GM12891 (cell line): ENCODE results near the gene FEM1C.

Experiments
- DNase-seq: peaks from one replicate; pipeline ENCODE4 v3.0.0; 2011; ENCODE audit warnings: low spot score; ENCODE audit not compliant: insufficient read length
- FAIRE-seq: peaks from 2 replicates; lab custom pipeline; 2011; peaks lifted over from hg19 to GRCh38; lab: Jason Lieb, UNC
- PAX5 ChIP-seq: IDR thresholded peaks from 2 replicates; pipeline ENCODE4 v1.6.1; 2011; ENCODE audit warnings: low read length, moderate library complexity, mild to moderate bottlenecking; ENCODE audit not compliant: insufficient read depth, severe bottlenecking
- POLR2A ChIP-seq: IDR thresholded peaks from 2 replicates; pipeline ENCODE4 v1.6.1; 2011; ENCODE audit warnings: low read depth, low read length, control low read depth
- POLR2AphosphoS5 ChIP-seq: IDR thresholded peaks from 2 replicates; pipeline ENCODE4 v1.6.1; 2011; ENCODE audit warnings: low read depth, low read length, control low read depth
- POU2F2 ChIP-seq: IDR thresholded peaks from 2 replicates; pipeline ENCODE4 v1.6.1; 2011; ENCODE audit warnings: low read depth, mild to moderate bottlenecking, control low read depth, low read length, moderate library complexity
- SPI1 ChIP-seq: IDR thresholded peaks from 2 replicates; pipeline ENCODE4 v1.6.1; 2011; ENCODE audit warnings: low read depth, low read length, control low read depth
- TAF1 ChIP-seq: IDR thresholded peaks from 2 replicates; pipeline ENCODE4 v1.6.1; 2011; ENCODE audit warnings: low read depth, low read length, control low read depth

Gene FEM1C

DNA sequence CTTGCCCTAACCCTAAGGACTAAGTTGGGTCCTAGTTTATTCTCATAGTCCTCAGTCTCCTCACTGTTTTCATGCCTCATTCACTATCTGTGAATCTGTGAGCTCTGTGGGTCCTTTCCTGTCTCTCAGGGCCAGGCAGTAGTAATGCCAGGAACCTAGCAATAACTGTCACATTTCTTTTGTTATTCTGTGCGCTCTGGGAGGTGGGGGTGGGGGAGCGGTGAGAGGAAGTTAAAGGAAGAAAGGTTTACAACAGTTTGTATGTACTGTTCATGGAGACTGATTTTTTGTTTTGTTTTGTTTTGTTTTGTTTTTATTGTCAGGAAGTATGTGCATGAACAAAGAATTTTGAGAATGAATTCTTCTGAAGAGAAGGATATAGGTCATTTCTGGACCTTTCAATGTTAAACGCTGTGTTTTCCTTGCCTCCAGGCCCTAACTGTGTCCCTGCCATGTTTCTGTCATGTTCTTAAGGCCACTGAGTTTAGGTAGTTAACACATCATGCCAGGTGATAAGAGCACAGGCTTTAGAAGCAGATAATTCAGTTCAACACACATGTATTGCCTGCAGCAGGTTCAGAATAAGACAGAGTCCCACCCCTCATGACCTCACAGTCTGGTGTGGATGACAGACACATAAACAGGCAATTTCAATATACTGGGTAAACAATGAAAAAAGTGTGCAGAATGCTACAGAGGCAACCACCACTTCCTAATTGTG, 13.3 kb upstream of the FEM1C start:
- DNase-seq = no peak
- no peak for TF ChIP-seq POLR2AphosphoS5
- TF ChIP-seq SPI1 = no peak
- TF ChIP-seq POU2F2 = no peak
- TF ChIP-seq TAF1 = no peak
- TF ChIP-seq PAX5 = no peak
- FAIRE-seq = no peak

DNA sequence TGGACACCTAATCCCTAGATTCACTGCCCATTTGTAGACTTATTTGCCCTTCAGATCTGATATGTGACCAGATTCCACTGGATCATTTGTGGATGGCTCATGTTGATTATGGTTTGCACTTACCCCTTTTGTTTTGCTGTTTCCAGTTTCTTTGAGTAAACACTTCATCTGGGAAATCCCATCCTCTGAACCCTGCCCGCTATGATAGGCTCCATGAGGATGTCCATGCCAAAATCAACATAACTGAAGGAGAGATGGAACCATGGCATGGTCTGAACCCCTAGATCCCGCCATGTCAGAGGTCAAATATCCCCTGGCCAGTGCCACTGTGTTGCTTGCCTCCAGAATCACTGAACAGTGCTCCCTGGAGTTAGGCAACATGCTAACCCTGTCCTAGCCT, 11.7 kb upstream of the FEM1C start:
- FAIRE-seq (no peak), DNase-seq (no peak)
- TF ChIP-seq SPI1 (no peak), TAF1 (no peak), POU2F2 (no peak), POLR2AphosphoS5 (no peak), PAX5 (no peak), POLR2A (no peak)

- TF ChIP-seq TAF1 (no peak), PAX5 (no peak), POLR2A (no peak), SPI1 (no peak)
- FAIRE-seq = no peak
Observed at GRCh38 chr5:115555084-115555633, 10.6 kb upstream of the FEM1C start.

DNA sequence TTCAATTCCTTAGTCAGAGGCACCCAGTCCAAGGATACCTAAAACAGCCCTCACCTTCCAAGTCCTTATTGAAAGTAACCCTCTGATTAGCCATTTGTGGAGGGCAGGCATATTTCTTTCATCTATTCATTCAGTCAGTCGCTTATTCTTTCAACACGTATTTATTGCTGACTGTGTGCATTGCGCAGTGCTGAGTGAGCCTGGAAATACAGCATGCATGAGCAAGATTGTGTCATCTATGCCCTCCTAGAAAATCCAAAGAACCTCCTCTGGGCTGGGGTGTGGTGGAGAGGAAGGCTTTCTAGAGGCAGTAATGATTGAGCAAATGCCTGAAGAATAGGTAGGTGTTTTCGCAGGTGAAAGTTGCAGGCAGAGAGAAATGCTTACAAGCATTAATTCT, 8.5 kb upstream of the FEM1C start:
- no peak for FAIRE-seq
- no peak for TF ChIP-seq POLR2A
- TF ChIP-seq POU2F2 = no peak
- TF ChIP-seq SPI1 = no peak
- TF ChIP-seq TAF1 = no peak
- TF ChIP-seq PAX5 = no peak
- no peak for TF ChIP-seq POLR2AphosphoS5
- no peak for DNase-seq

More at GRCh38 chr5:115555084-115555633, 10.6 kb upstream of the FEM1C start:
- no peak for DNase-seq

DNA sequence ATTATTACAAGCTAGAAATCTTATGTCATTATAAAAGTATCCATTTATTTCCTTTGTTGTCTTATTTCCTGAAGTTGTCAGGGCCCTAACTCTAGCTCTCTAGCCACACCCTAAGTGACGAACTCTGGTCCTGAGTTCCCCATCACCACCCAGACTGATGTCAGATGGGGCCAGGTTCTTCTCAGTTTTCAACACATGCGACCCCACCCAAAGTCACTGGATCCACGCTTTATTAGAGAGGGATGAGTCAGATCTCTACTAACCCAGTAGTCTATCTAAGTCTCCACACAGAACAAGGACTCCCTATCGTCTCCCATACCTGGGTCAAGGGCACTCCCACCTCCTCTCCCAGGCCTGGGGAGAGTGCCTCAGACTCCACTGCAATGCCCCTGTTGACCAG, 6.8 kb upstream of the FEM1C start:
- TF ChIP-seq POLR2A (no peak), SPI1 (no peak), POU2F2 (no peak), POLR2AphosphoS5 (no peak), PAX5 (no peak)
- FAIRE-seq = no peak
- no peak for DNase-seq

DNA sequence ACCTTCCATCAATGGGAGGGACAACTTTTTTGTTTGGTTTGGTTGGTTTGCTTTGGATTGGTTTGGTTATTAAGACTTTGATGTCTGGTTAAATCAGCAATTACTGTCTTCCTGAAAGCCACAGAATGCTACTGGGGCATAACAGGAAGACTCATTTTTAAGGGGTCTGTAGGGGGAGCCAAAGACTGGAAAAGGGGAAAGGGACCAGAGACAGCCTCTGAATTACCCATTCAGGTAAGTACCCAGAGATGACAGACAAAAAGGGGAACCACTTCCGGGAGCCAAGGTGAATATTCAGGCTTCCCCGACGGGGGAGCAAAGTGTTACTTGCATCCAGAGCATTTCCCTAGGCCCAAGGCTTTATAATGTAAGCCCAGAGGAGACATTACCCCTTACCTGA, 4.6 kb upstream of the FEM1C start:
- DNase-seq (no peak), FAIRE-seq (peak; percentile 73)
- TF ChIP-seq TAF1 (no peak), SPI1 (peak; percentile 35), POU2F2 (no peak), POLR2A (no peak)

DNA sequence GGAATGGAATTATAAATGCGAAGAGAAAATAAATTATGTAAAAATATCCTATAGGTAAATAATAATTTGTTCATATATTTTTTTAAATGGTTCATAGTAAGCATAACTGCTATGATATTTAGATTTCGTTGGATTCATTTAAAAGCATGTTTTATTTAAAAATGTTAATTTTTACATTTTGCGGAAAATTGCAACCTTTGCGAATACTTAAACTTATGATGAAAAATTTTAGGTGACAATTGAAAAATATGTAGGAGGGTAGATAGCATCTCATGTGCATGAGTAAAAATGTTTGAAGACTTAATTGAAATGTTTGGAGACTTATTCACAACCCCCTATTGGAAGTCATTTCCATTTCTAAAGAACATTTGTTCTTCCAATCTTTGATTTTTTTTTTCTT, 4.1 kb upstream of the FEM1C start:
- no peak for DNase-seq
- no peak for FAIRE-seq
- TF ChIP-seq SPI1 (no peak), POU2F2 (no peak)

DNA sequence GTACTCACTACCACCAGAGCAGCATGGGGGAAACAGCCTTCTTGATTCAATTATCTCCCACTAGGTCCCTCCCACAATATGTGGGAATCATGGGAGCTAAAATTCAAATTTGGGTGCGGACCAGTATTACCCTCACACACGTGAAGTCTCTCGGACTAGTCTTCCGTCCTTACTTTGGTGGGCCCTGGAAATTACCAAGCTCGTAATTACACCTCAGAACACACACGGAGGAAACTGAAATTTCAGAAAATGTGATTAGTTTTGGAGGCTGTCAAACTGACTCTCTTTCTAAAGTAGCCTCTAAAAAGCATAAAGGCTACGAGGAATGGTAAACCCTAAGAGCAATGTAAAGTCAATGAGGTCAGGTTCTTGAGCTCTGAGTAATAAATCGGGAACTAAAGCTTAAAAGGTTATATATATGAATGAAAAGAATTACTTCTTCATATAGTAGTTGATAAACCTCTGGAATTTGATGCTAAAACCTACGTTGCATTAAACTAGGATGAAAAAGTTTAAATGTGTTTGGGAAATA, 842 bp upstream of the FEM1C start:
- TF ChIP-seq PAX5 (no peak), POLR2A (no peak), SPI1 (no peak), TAF1 (no peak), POLR2AphosphoS5 (no peak), POU2F2 (no peak)
- DNase-seq = no peak
- FAIRE-seq = no peak

GRCh38 chr5:115544043-115544435, 536 bp downstream of the FEM1C start:
- TF ChIP-seq TAF1 = no peak
- peak; percentile 19; the same call in 1 of the 2 replicates for TF ChIP-seq POLR2AphosphoS5
- FAIRE-seq (no peak), DNase-seq (no peak)

GRCh38 chr5:115543365-115544042, 1.1 kb downstream of the FEM1C start:
- FAIRE-seq (peak; percentile 80), DNase-seq (no peak)
- TF ChIP-seq SPI1 = no peak
- no peak for TF ChIP-seq TAF1
- TF ChIP-seq PAX5 = no peak
- 0 out of 2 replicates have a peak, but pooled peaks have one; percentile 7 for TF ChIP-seq POLR2AphosphoS5
- no peak for TF ChIP-seq POU2F2
- TF ChIP-seq POLR2A = 0 out of 2 replicates have a peak, but pooled peaks have one; percentile 36

- FAIRE-seq (peak; percentile 77), DNase-seq (no peak)
- TF ChIP-seq SPI1 = no peak
- no peak for TF ChIP-seq PAX5
- no peak for TF ChIP-seq TAF1
- TF ChIP-seq POU2F2 = no peak
- no peak for TF ChIP-seq POLR2A
Observed at GRCh38 chr5:115542651-115543364, 1.8 kb downstream of the FEM1C start.
